ENCODE results near the gene SPECC1L.

DNA sequence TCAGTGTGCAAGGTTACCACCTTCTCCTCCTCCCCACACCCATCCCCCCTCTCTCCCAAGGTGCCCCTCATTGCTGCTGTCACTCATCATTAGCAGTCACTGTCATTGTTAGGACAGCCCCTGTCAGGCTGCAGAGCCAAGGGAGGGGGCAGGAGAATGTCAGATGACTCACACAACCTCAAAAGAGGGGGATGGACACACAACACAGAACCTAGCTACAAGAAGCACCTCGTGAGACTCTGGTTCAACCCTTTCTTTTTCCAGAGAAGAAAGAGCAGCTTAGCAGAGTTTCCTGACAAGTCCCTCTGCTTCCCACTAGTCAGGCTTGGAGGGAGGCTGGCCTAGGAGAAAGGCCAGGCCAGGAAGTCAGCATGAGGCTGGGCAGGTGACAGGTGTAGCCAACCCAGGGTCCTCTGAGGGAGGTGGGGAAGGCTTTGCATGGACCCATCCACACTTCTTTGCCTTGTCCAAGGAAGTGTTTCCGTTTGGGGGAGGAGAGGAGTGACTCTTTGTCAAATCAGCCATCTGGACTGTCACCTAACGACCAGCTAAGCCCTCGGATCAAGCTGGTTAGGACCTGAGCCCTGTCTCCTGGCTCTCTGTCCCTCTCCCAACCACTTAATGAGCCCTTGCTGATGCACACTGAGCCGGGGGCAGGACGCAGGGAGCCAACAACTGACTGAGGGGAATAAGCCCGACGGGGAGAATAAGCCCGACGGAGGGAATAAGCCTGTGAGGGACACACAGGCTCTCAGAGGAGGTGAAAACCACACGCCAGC is 175.0 kb downstream of the SPECC1L start:
- TF ChIP-seq CTCF (IDR thresholded peaks at IDR 0.05) (no peak), POLR2A (IDR thresholded peaks at IDR 0.05) (no peak)

All from prostate gland (tissue), 2 donors.